Smooth muscle cell (in vitro differentiated cells): ENCODE measurements around the gene PHACTR1. TPM values are rescaled to one million over a fixed set of nuclear protein-coding genes. Genes with fewer than 3 reads are reported as not detected.

Experiments used
- DNase-seq: peaks from one replicate; lab custom pipeline; 2025; ENCODE audit not compliant: unreplicated experiment; lab: John Stamatoyannopoulos, UW
- H2AFZ ChIP-seq: fragments of 200-600 bp; sonication (generic); 2 replicates; pipeline ENCODE4 v1.6.0; 2016; ENCODE audit warnings: antibody characterized with exemption, low read depth, mild to moderate bottlenecking
- H3F3A ChIP-seq: fragments of 200-600 bp; sonication (generic); 2 replicates; pipeline ENCODE4 v1.6.0; 2017; ENCODE audit warnings: antibody characterized with exemption, low read depth
- H3K27ac ChIP-seq: fragments of 200-600 bp; sonication (generic); 2 replicates; pipeline ENCODE4 v1.5.1; 2016; ENCODE audit warnings: low read depth, mild to moderate bottlenecking
- H3K27me3 ChIP-seq: fragments of 200-600 bp; sonication (generic); 2 replicates; pipeline ENCODE4 v1.6.1; 2016; ENCODE audit warnings: low read depth, mild to moderate bottlenecking
- H3K36me3 ChIP-seq: fragments of 200-600 bp; sonication (generic); 2 replicates; pipeline ENCODE4 v1.5.1; 2016; ENCODE audit warnings: low read depth
- H3K4me1 ChIP-seq: fragments of 200-600 bp; sonication (generic); 2 replicates; pipeline ENCODE4 v1.5.1; 2016; ENCODE audit warnings: low read depth
- H3K4me2 ChIP-seq: fragments of 200-600 bp; sonication (generic); 2 replicates; pipeline ENCODE4 v1.6.0; 2016; ENCODE audit warnings: mild to moderate bottlenecking
- H3K4me3 ChIP-seq: fragments of 200-600 bp; sonication (generic); 2 replicates; pipeline ENCODE4 v1.5.1; 2016; ENCODE audit warnings: mild to moderate bottlenecking
- H3K79me2 ChIP-seq: fragments of 200-600 bp; sonication (generic); 2 replicates; pipeline ENCODE4 v1.6.0; 2016; ENCODE audit warnings: low read depth, mild to moderate bottlenecking
- H3K9ac ChIP-seq: fragments of 200-600 bp; sonication (generic); 2 replicates; pipeline ENCODE4 v1.6.0; 2016; ENCODE audit warnings: low read depth
- H3K9me3 ChIP-seq: fragments of 200-600 bp; sonication (generic); replicated peaks from 2 replicates; pipeline ENCODE4 v1.5.1; 2016; ENCODE audit warnings: low read depth
- H4K20me1 ChIP-seq: fragments of 200-600 bp; sonication (generic); 2 replicates; pipeline ENCODE4 v1.6.0; 2016; ENCODE audit warnings: low read depth
- WGBS: methylation state at CpG from one replicate; pipeline ENCODE4 v1.1.7; 2016; ENCODE audit warnings: low lambda C conversion rate; 5-methylcytosine and 5-hydroxymethylcytosine counted together
- polyA plus RNA-seq: library from polyadenylated mRNA; unstranded; fragments of >200 nt; fragmentation: Nextera tagmentation; extraction: Ambion mirVana; gene quantifications from 2 replicates; pipeline ENCODE4 v1.2.1, GENCODE V29; 2016
- total RNA-seq: library from RNA; depleted of rRNA; stranded (reverse); fragments of >200 nt; gene quantifications from 2 replicates; pipeline ENCODE4 v1.2.3, GENCODE V29; 2014
- TF ChIP-seq, protein P1 (sequence below): fragments of 200-600 bp; sonication (generic); IDR thresholded peaks from 2 replicates; pipeline ENCODE4 v1.5.1; 2017; ENCODE audit warnings: borderline replicate concordance, mild to moderate bottlenecking, antibody characterized with exemption; ENCODE audit not compliant: insufficient read depth, poor library complexity, severe bottlenecking

PHACTR1 gene
- total and polyA plus RNA-seq, 2 experiments from 2014 or later, result 0.09 to 0.67 TPM

DNA sequence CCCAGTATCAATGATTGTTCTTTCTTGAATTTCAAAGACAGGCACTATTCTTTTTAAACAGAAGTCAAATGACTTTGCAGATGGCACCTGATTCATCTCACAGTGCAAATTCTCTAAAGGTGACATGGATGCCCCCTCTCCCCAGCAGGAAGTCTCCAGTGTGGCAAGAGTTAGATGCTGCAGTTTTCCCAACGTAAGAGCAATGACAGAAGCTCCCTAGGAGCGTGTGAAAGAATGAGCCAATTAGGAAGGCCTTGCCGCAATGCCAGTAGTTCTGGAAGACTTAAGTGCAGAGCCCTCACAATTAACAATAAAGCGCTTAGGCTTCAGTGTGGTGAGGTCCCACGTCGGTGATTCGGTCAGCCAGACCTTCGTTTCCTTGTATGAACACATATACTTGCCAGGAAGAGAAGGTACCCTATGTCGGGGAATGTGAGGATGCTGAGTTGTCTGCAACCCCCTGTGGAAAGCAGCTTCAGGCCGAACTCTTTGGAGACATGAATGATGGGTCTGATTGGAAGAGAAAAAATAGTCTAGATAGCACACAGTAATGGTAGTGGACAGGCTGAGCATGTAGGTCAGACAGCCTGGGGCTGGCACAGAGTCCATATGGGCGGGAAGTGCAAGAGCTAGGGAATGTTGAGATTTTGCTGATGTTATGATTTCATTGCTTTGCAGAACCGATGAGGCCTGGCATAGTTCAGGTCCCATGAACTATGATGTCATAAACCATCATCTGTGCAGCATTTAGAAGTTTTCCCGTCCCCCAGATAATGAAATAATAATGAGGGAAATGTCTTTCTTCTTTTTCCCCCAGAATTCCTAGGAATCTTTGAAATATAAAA, 132.6 kb downstream of the PHACTR1 start:
- Histone ChIP-seq H3K4me3 (no peak overlapping the region), H3K4me2 (no peak overlapping the region), H3K36me3 (no peaks in the 10 kb centered on the region), H3K79me2 (no peaks in the 10 kb centered on the region), H3K27ac (no peak overlapping the region), H3K27me3 (peaks cover 4% of the 10 kb centered on the region), H4K20me1 (no peaks in the 10 kb centered on the region), H3K4me1 (no peaks in the 10 kb centered on the region), H3K9ac (no peak overlapping the region), H2AFZ (no peak overlapping the region), H3F3A (no peaks in the 10 kb centered on the region), H3K9me3 (no peaks in the 10 kb centered on the region)
- no peak for DNase-seq
- TF ChIP-seq, protein P1, sequence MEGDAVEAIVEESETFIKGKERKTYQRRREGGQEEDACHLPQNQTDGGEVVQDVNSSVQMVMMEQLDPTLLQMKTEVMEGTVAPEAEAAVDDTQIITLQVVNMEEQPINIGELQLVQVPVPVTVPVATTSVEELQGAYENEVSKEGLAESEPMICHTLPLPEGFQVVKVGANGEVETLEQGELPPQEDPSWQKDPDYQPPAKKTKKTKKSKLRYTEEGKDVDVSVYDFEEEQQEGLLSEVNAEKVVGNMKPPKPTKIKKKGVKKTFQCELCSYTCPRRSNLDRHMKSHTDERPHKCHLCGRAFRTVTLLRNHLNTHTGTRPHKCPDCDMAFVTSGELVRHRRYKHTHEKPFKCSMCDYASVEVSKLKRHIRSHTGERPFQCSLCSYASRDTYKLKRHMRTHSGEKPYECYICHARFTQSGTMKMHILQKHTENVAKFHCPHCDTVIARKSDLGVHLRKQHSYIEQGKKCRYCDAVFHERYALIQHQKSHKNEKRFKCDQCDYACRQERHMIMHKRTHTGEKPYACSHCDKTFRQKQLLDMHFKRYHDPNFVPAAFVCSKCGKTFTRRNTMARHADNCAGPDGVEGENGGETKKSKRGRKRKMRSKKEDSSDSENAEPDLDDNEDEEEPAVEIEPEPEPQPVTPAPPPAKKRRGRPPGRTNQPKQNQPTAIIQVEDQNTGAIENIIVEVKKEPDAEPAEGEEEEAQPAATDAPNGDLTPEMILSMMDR, result no peak
- 85% methylated on average over 13 of the region's 13 CpGs for WGBS

DNA sequence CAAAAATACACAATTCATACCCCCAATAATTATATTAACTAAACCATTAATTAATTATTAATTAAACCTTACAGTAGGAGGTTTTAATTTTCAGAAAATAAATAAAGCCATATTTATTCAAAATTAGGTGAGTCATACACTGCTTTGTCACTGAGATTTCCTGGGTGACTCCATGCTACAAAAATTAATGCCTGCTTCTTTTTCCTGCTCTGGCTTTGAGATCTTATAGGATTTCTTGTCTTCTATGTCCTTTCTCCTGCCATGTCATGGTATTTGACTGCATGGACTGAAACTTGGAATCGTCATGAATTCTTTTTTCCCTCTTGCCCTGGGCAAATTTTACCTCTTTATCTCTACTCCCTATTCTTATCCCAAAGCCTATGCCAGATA, 133.2 kb downstream of the PHACTR1 start:
- H2AFZ ChIP-seq, result no peak overlapping the region
- TF ChIP-seq, protein P1, result no peak
- H3K27ac ChIP-seq, result no peak overlapping the region
- no peak overlapping the region for H3K4me3 ChIP-seq
- 81% methylated on average over 1 of the region's 1 CpG for WGBS
- H3K36me3 ChIP-seq, result no peaks in the 10 kb centered on the region
- H3K79me2 ChIP-seq, result no peaks in the 10 kb centered on the region
- H3F3A ChIP-seq, result no peaks in the 10 kb centered on the region
- H3K9ac ChIP-seq, result no peak overlapping the region
- no peaks in the 10 kb centered on the region for H4K20me1 ChIP-seq
- H3K4me1 ChIP-seq, result no peaks in the 10 kb centered on the region
- no peaks in the 10 kb centered on the region for H3K9me3 ChIP-seq
- H3K27me3 ChIP-seq, result peaks cover 4% of the 10 kb centered on the region
- no peak overlapping the region for H3K4me2 ChIP-seq
- no peak for DNase-seq

DNA sequence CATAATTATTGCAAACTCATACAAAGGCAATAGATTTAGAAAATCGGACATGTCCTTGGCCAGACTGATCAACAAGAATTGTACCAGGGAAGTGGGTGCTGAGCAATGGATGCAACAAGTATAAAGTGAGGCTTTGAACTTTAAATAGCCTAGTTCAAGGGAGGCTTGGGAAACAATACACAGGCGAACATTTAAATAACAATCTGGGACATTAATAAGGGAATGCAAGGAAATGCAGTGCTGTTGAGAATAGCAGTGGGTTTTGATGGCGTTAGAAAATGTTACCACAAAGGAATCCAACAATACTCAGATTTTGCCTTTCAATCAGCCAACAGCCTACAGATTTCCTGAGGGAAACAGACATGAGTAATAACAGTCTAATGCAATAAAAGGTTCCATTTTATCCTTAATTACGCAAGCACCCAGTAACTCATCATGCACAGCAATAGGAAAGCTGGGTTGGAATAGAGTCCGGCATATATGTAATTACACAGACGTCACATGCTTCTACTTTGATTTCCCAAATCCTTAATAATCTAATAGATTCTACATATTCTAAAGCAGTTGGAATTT, 134.6 kb downstream of the PHACTR1 start:
- Histone ChIP-seq H3K27me3 (peaks cover 4% of the 10 kb centered on the region), H3K27ac (no peak overlapping the region), H4K20me1 (no peaks in the 10 kb centered on the region), H3F3A (no peaks in the 10 kb centered on the region), H3K4me2 (no peak overlapping the region), H3K4me1 (no peaks in the 10 kb centered on the region), H3K36me3 (no peaks in the 10 kb centered on the region), H3K79me2 (no peaks in the 10 kb centered on the region), H3K9ac (no peak overlapping the region), H2AFZ (no peak overlapping the region), H3K9me3 (no peaks in the 10 kb centered on the region), H3K4me3 (no peak overlapping the region)
- TF ChIP-seq, protein P1, result no peak
- DNase-seq, result no peak
- 75% methylated on average over 6 of the region's 6 CpGs for WGBS
